ENCODE data around the gene C5orf63. TPM values are rescaled to one million over a fixed set of nuclear protein-coding genes. Genes with fewer than 3 reads are reported as not detected.

Gene C5orf63
- total and polyA plus RNA-seq, 2 of the 8 experiments (the other 6 are each of a cell fraction or from before 2014, with no cell fraction given): 0.67 to 0.71 TPM

- TF ChIP-seq SP4 (IDR thresholded peaks at IDR 0.05; ENCODE audit: low read length) (no peak), NANOG (IDR thresholded peaks at IDR 0.05; ENCODE audit: insufficient read depth, low read depth, low read length, poor library complexity, severe bottlenecking) (no peak), NRF1 (IDR thresholded peaks at IDR 0.05; ENCODE audit: low read depth, low read length) (no peak), CTCF (IDR thresholded peaks at IDR 0.05; ENCODE audit: control extremely low read depth in 1 of 3, insufficient read depth in 1 of 3, low read depth in 1 of 3, low read length in 3 of 3) (no peak), ASH2L (IDR thresholded peaks at IDR 0.05; ENCODE audit: low read length) (no peak), CHD2 (IDR thresholded peaks at IDR 0.05; ENCODE audit: low read length) (no peak), GABPA (IDR thresholded peaks at IDR 0.05; ENCODE audit: borderline replicate concordance, insufficient read depth, low read length) (no peak)
Measured at GRCh38 chr5:127098241-127098640, 24.9 kb upstream of the C5orf63 start (continued).

Measured in H1 (cell line).